ENCODE results near the gene ZNF670. TPM values are rescaled to one million over a fixed set of nuclear protein-coding genes. Genes with fewer than 3 reads are reported as not detected.
A peak's percentile ranks its signal among the peaks of the same experiment; 100 is the strongest.

The ZNF670 gene
- total and polyA plus RNA-seq, 2 experiments from 2014 or later = 1.4 to 2.8 TPM

GRCh38 chr1:247103859-247104591 is 25.4 kb upstream of the ZNF670 start, which contains the start of gene ZNF669:
ZNF669 (minus strand) TSS chr1:247104356; CDS start chr1:247104199, 157 bp downstream.
- DNase-seq = peak; percentile 99
- H3K36me3 ChIP-seq (ENCODE audit: low read depth) = peaks cover 24% of the 10 kb centered on the region
- no peaks in the 10 kb centered on the region for H3K27me3 ChIP-seq (replicated peaks; ENCODE audit: insufficient read depth)
- in situ Hi-C loops (cut with MboI) = no loop called here
- no peaks in the 10 kb centered on the region for H3K9me3 ChIP-seq (ENCODE audit: low read depth)
- H2AFZ ChIP-seq = peak within 1 kb of the TSS; percentile 90
- peaks cover 15% of the 10 kb centered on the region for H3K4me1 ChIP-seq (ENCODE audit: insufficient read depth)
- TF ChIP-seq EZH2 (IDR thresholded peaks at IDR 0.05; ENCODE audit: insufficient read depth, poor library complexity, severe bottlenecking) = no peak
- no peak for TF ChIP-seq EZH2phosphoT487 (IDR thresholded peaks at IDR 0.05; ENCODE audit: insufficient read depth, low read depth)
- peak within 1 kb of the TSS; percentile 90 for H3K4me3 ChIP-seq
- peaks cover 35% of the 10 kb centered on the region for H3K79me2 ChIP-seq (ENCODE audit: insufficient read depth)
- H3K9me2 ChIP-seq (ENCODE audit: insufficient read depth) = no peaks in the 10 kb centered on the region
- peak within 1 kb of the TSS; percentile 87 for H3K9ac ChIP-seq
- 0 to 2% methylated on average over 50 to 56 of the region's 58 CpGs for WGBS, 2 experiments (ENCODE audit: low coverage in 1 of 2, low lambda C conversion rate in 2 of 2, missing lambda C conversion rate in 2 of 2)
- no peaks in the 10 kb centered on the region for H4K20me1 ChIP-seq (ENCODE audit: insufficient read depth)
- H3K27ac ChIP-seq = peak within 1 kb of the TSS; percentile 64
- peak within 1 kb of the TSS; percentile 90 for H3K4me2 ChIP-seq (ENCODE audit: unreplicated experiment)
- H3F3A ChIP-seq (ENCODE audit: insufficient read depth) = peaks cover 11% of the 10 kb centered on the region; the same call in 1 of the 2 replicates

GRCh38 chr1:247102381-247102780 is 23.8 kb upstream of the ZNF670 start:
- no peak for TF ChIP-seq EZH2 (IDR thresholded peaks at IDR 0.05; ENCODE audit: insufficient read depth, poor library complexity, severe bottlenecking)
- WGBS, 2 experiments (ENCODE audit: low coverage in 1 of 2, low lambda C conversion rate in 2 of 2, missing lambda C conversion rate in 2 of 2) = 94 to 95% methylated on average over 1 of the region's 1 CpG
- H3K79me2 ChIP-seq (ENCODE audit: insufficient read depth) = peaks cover 35% of the 10 kb centered on the region
- peak; percentile 87 for DNase-seq
- peak overlapping the region; percentile 51 for H3K27ac ChIP-seq
- peaks cover 11% of the 10 kb centered on the region; the same call in 1 of the 2 replicates for H3F3A ChIP-seq (ENCODE audit: insufficient read depth)
- no peaks in the 10 kb centered on the region for H3K9me3 ChIP-seq (ENCODE audit: low read depth)
- peak overlapping the region; percentile 87; the same call in 1 of the 2 replicates for H3K9ac ChIP-seq
- no peaks in the 10 kb centered on the region for H3K27me3 ChIP-seq (replicated peaks; ENCODE audit: insufficient read depth)
- peaks cover 35% of the 10 kb centered on the region for H3K36me3 ChIP-seq (ENCODE audit: low read depth)
- in situ Hi-C loops (cut with MboI) = no loop called here
- peak overlapping the region; percentile 90 for H3K4me2 ChIP-seq (ENCODE audit: unreplicated experiment)
- H4K20me1 ChIP-seq (ENCODE audit: insufficient read depth) = no peaks in the 10 kb centered on the region
- no peaks in the 10 kb centered on the region for H3K9me2 ChIP-seq (ENCODE audit: insufficient read depth)
- no peak overlapping the region for H2AFZ ChIP-seq
- peaks cover 15% of the 10 kb centered on the region for H3K4me1 ChIP-seq (ENCODE audit: insufficient read depth)
- peak overlapping the region; percentile 90; the same call in 1 of the 2 replicates for H3K4me3 ChIP-seq

- TF ChIP-seq EZH2 (IDR thresholded peaks at IDR 0.05; ENCODE audit: insufficient read depth, poor library complexity, severe bottlenecking) (no peak), EZH2phosphoT487 (IDR thresholded peaks at IDR 0.05; ENCODE audit: insufficient read depth, low read depth) (no peak)
- Histone ChIP-seq H3K9ac (no peak overlapping the region), H3K4me2 (ENCODE audit: unreplicated experiment) (no peak overlapping the region), H3K27ac (no peak overlapping the region), H2AFZ (no peak overlapping the region), H3K4me3 (no peak overlapping the region), H3K4me1 (ENCODE audit: insufficient read depth) (peaks cover 15% of the 10 kb centered on the region), H3K79me2 (ENCODE audit: insufficient read depth) (peaks cover 35% of the 10 kb centered on the region), H3K27me3 (replicated peaks; ENCODE audit: insufficient read depth) (no peaks in the 10 kb centered on the region), H3K36me3 (ENCODE audit: low read depth) (peaks cover 35% of the 10 kb centered on the region), H4K20me1 (ENCODE audit: insufficient read depth) (no peaks in the 10 kb centered on the region), H3K9me2 (ENCODE audit: insufficient read depth) (no peaks in the 10 kb centered on the region), H3F3A (ENCODE audit: insufficient read depth) (peaks cover 11% of the 10 kb centered on the region; the same call in 1 of the 2 replicates), H3K9me3 (ENCODE audit: low read depth) (no peaks in the 10 kb centered on the region)
- in situ Hi-C loops (cut with MboI) = no loop called here
- WGBS, 2 experiments (ENCODE audit: low coverage in 1 of 2, low lambda C conversion rate in 2 of 2, missing lambda C conversion rate in 2 of 2) = 96 to 99% methylated on average over 9 of the region's 9 CpGs
- DNase-seq = no peak
These were observed 22.2 kb upstream of the ZNF670 start for GRCh38 chr1:247100676-247101279.

- Histone ChIP-seq H3F3A (ENCODE audit: insufficient read depth) (0 out of 2 replicates have a peak, but pooled peaks cover under 1% of the 10 kb centered on the region), H3K4me3 (no peak overlapping the region), H3K9me2 (ENCODE audit: insufficient read depth) (no peaks in the 10 kb centered on the region), H3K9ac (no peak overlapping the region), H3K27me3 (replicated peaks; ENCODE audit: insufficient read depth) (no peaks in the 10 kb centered on the region), H3K9me3 (ENCODE audit: low read depth) (no peaks in the 10 kb centered on the region), H3K36me3 (ENCODE audit: low read depth) (peaks cover 35% of the 10 kb centered on the region), H3K27ac (no peak overlapping the region), H3K4me2 (ENCODE audit: unreplicated experiment) (no peak overlapping the region), H3K79me2 (ENCODE audit: insufficient read depth) (peaks cover 16% of the 10 kb centered on the region), H3K4me1 (ENCODE audit: insufficient read depth) (peaks cover 2% of the 10 kb centered on the region), H4K20me1 (ENCODE audit: insufficient read depth) (no peaks in the 10 kb centered on the region), H2AFZ (no peak overlapping the region)
- in situ Hi-C loops (cut with MboI) = no loop called here
- 98% methylated on average over 5 of the region's 5 CpGs for WGBS, 2 experiments (ENCODE audit: low coverage in 1 of 2, low lambda C conversion rate in 2 of 2, missing lambda C conversion rate in 2 of 2)
- no peak for TF ChIP-seq EZH2 (IDR thresholded peaks at IDR 0.05; ENCODE audit: insufficient read depth, poor library complexity, severe bottlenecking)
- no peak for TF ChIP-seq EZH2phosphoT487 (IDR thresholded peaks at IDR 0.05; ENCODE audit: insufficient read depth, low read depth)
- no peak for DNase-seq
These were observed 18.3 kb upstream of the ZNF670 start for GRCh38 chr1:247096958-247097357.

Measured in GM23248 (cell line).